Vagina (tissue), 2 donors: ENCODE results near the gene PIWIL1. TPM values are rescaled to one million over a fixed set of nuclear protein-coding genes. Genes with fewer than 3 reads are reported as not detected.

Source experiments
- DNase-seq, 2 donors: peaks; one replicate each; pipeline ENCODE4 v3.0.0-alpha.2; 2017; ENCODE audit errors: extremely low spot score in 2 of 2
- H3K27ac ChIP-seq: fragments of 200-600 bp; sonication (generic); one replicate; pipeline ENCODE4 v1.5.1; 2019
- H3K27me3 ChIP-seq: fragments of 200-600 bp; sonication (generic); one replicate; pipeline ENCODE4 v1.5.1; 2019
- H3K36me3 ChIP-seq, 2 donors: fragments of 200-600 bp; sonication (generic); one replicate each; pipeline ENCODE4 v1.5.1; 2017 to 2019
- H3K4me1 ChIP-seq: fragments of 200-600 bp; sonication (generic); one replicate; pipeline ENCODE4 v1.5.1; 2019
- H3K4me3 ChIP-seq, 2 donors: fragments of 200-600 bp; sonication (generic); 1 replicate in 1 of 2; 2 replicates in 1 of 2; pipeline ENCODE4 v1.5.1; 2016 to 2019
- H3K9me3 ChIP-seq: fragments of 200-600 bp; sonication (generic); one replicate; pipeline ENCODE4 v1.5.1; 2019
- POLR2A ChIP-seq, 2 donors: fragments of 450-650 bp; IDR thresholded peaks; one replicate each; pipeline ENCODE4 v1.6.1; 2017; ENCODE audit warnings: antibody characterized with exemption in 2 of 2, mild to moderate bottlenecking in 2 of 2, moderate library complexity in 2 of 2
- POLR2AphosphoS5 ChIP-seq, 2 donors: sonication (generic); formaldehyde crosslinking; IDR thresholded peaks; one replicate each; pipeline ENCODE4 v1.9.0; 2017; ENCODE audit warnings: antibody characterized with exemption in 2 of 2, mild to moderate bottlenecking in 2 of 2, low read depth in 1 of 2; ENCODE audit not compliant: insufficient read depth in 1 of 2
- intact Hi-C: fragments of 100-400 bp; cut with DNase I; formaldehyde crosslinking; loops from one replicate; pipeline ENCODE4 v1.15.1; 2023
- total RNA-seq: library from RNA; depleted of rRNA; stranded (reverse); fragments of >200 nt; gene quantifications from one replicate; pipeline ENCODE4 v1.2.3, GENCODE V29; 2016
- TF ChIP-seq, protein P1 (sequence below), 3 experiments: fragments of 450-650 bp in 2 of 3; fragments of 200-600 bp in 1 of 3; sonication (generic) in 1 of 3; IDR thresholded peaks; one replicate each; pipeline ENCODE4 v1.5.1; 2017 to 2019; ENCODE audit warnings: antibody characterized with exemption in 3 of 3, mild to moderate bottlenecking in 2 of 3, moderate library complexity in 2 of 3

The PIWIL1 gene
- total RNA-seq, 1 donor from 2014 or later: not detected

DNA sequence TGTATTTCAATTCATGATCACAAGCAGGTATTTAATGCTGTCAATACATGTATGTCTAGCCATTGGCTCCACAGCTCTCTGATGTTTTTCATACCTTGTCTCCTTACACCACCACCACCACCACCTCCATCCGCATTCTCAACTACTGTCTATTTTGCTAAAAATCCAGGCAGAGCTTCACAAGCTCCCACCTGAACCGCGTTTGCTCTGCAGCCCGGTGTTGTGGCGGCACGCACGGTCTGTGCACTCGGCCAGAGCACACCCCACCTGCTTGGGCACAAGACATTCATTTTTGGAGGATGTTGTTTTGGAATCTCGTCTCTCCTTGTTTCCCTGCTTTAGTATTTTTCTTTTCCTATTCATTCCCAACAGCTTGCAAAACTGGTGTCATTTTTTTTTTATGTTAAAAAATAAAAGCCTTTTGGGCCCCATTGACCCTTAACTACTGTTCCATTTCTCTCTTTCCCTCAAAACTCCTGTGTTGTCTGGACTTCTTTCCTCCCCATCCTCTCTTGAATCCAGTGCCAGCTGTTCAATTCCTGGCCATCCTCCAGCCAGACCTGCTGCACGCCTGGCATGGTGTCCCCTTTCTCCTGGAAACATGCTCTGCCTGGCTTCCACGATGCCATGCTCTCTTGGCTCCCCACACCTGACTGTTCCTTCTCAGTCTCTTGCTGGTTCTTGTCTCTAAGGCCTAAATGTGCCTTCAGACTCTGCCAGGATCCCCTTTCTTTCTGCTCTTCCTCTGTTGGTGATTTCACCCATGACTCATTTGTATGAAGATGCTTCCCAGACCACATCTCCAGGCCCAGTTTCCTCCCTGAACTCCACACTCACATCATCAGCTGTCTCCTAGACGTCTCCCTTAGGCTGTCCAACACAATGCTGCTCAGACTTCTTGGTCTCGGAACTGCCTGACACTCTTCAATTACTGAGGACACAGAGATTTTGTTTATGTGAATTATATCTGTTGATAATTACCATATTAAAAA, 37.9 kb downstream of the PIWIL1 start:
- Histone ChIP-seq H3K27ac (no peak overlapping the region), H3K4me1 (no peaks in the 10 kb centered on the region), H3K9me3 (no peaks in the 10 kb centered on the region), H3K36me3 (no peaks in the 10 kb centered on the region), H3K27me3 (no peaks in the 10 kb centered on the region), H3K4me3 (no peak overlapping the region)
- intact Hi-C loops: no loop called here
- DNase-seq: no peak
- no peak for TF ChIP-seq POLR2A (IDR thresholded peaks at IDR 0.05)
- TF ChIP-seq, protein P1, sequence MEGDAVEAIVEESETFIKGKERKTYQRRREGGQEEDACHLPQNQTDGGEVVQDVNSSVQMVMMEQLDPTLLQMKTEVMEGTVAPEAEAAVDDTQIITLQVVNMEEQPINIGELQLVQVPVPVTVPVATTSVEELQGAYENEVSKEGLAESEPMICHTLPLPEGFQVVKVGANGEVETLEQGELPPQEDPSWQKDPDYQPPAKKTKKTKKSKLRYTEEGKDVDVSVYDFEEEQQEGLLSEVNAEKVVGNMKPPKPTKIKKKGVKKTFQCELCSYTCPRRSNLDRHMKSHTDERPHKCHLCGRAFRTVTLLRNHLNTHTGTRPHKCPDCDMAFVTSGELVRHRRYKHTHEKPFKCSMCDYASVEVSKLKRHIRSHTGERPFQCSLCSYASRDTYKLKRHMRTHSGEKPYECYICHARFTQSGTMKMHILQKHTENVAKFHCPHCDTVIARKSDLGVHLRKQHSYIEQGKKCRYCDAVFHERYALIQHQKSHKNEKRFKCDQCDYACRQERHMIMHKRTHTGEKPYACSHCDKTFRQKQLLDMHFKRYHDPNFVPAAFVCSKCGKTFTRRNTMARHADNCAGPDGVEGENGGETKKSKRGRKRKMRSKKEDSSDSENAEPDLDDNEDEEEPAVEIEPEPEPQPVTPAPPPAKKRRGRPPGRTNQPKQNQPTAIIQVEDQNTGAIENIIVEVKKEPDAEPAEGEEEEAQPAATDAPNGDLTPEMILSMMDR (IDR thresholded peaks at IDR 0.05): no peak
- TF ChIP-seq POLR2AphosphoS5 (IDR thresholded peaks at IDR 0.05; ENCODE audit: insufficient read depth in 1 of 2, low read depth in 1 of 2): no peak

GRCh38 chr12:130382818-130383217, 45.1 kb downstream of the PIWIL1 start:
- no peaks in the 10 kb centered on the region for H3K27me3 ChIP-seq
- intact Hi-C loops: no loop called here
- no peaks in the 10 kb centered on the region for H3K9me3 ChIP-seq
- no peaks in the 10 kb centered on the region for H3K4me1 ChIP-seq
- H3K36me3 ChIP-seq: no peaks in the 10 kb centered on the region
- no peak for DNase-seq
- no peak overlapping the region for H3K4me3 ChIP-seq
- H3K27ac ChIP-seq: no peak overlapping the region
- no peak for TF ChIP-seq POLR2A (IDR thresholded peaks at IDR 0.05)
- TF ChIP-seq, protein P1 (IDR thresholded peaks at IDR 0.05): no peak
- TF ChIP-seq POLR2AphosphoS5 (IDR thresholded peaks at IDR 0.05; ENCODE audit: insufficient read depth in 1 of 2, low read depth in 1 of 2): no peak

DNA sequence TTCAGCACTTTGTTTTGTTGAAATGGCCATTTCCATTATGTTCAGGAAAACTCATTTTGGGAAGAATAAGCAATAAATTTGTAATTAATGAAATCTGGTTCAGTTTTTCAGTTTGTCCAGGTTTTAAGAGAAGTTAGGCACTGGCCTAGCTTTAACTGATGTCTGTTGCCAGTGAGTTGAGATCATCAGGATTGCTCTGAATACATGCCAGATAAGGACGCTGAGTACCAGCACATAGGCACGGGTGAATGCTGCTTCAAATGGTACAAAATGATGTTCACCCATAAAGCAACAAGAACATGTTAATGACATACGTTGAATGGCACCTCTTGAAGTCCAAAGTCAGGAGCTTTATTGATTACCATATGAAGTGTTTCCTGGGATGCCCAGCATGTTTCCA, 46.5 kb downstream of the PIWIL1 start:
- no peaks in the 10 kb centered on the region for H3K27me3 ChIP-seq
- H3K4me1 ChIP-seq: no peaks in the 10 kb centered on the region
- H3K27ac ChIP-seq: no peak overlapping the region
- no peak overlapping the region for H3K4me3 ChIP-seq
- DNase-seq: no peak
- no peaks in the 10 kb centered on the region for H3K9me3 ChIP-seq
- H3K36me3 ChIP-seq: no peaks in the 10 kb centered on the region
- intact Hi-C loops: no loop called here
- TF ChIP-seq POLR2A (IDR thresholded peaks at IDR 0.05) (no peak), POLR2AphosphoS5 (IDR thresholded peaks at IDR 0.05; ENCODE audit: insufficient read depth in 1 of 2, low read depth in 1 of 2) (no peak)
- TF ChIP-seq, protein P1 (IDR thresholded peaks at IDR 0.05): no peak

- H3K9me3 ChIP-seq: no peaks in the 10 kb centered on the region
- no peak overlapping the region for H3K27ac ChIP-seq
- no peak for DNase-seq
- no peak overlapping the region for H3K4me3 ChIP-seq
- H3K36me3 ChIP-seq: no peaks in the 10 kb centered on the region
- H3K27me3 ChIP-seq: no peaks in the 10 kb centered on the region
- TF ChIP-seq POLR2A (IDR thresholded peaks at IDR 0.05): no peak
- no peak for TF ChIP-seq POLR2AphosphoS5 (IDR thresholded peaks at IDR 0.05; ENCODE audit: insufficient read depth in 1 of 2, low read depth in 1 of 2)
- TF ChIP-seq, protein P1 (IDR thresholded peaks at IDR 0.05): no peak
- intact Hi-C loops: no loop called here
- no peaks in the 10 kb centered on the region for H3K4me1 ChIP-seq
Observed at GRCh38 chr12:130385193-130385592, 47.5 kb downstream of the PIWIL1 start.

- no peak overlapping the region for H3K4me3 ChIP-seq
- no peaks in the 10 kb centered on the region for H3K4me1 ChIP-seq
- H3K36me3 ChIP-seq: no peaks in the 10 kb centered on the region
- H3K27ac ChIP-seq: no peak overlapping the region
- H3K27me3 ChIP-seq: no peaks in the 10 kb centered on the region
- DNase-seq: no peak
- intact Hi-C loops: no loop called here
- H3K9me3 ChIP-seq: no peaks in the 10 kb centered on the region
- TF ChIP-seq POLR2A (IDR thresholded peaks at IDR 0.05) (no peak), POLR2AphosphoS5 (IDR thresholded peaks at IDR 0.05; ENCODE audit: insufficient read depth in 1 of 2, low read depth in 1 of 2) (no peak)
- TF ChIP-seq, protein P1 (IDR thresholded peaks at IDR 0.05): no peak
Observed at GRCh38 chr12:130391186-130391585, 53.5 kb downstream of the PIWIL1 start.
